Cortex of kidney (tissue), 1 donor: Measurements from ENCODE around the gene DYNC1I2.
"Not testable (repeated sequence)": the region's sequence is repeated elsewhere in the genome, so short reads cannot be mapped to it uniquely, and the experiment has no call there.

Experiments used
- DNase-seq: peaks from one replicate; lab custom pipeline; 2025; lab: John Stamatoyannopoulos, UW

The DYNC1I2 gene

GRCh38 chr2:171712051-171712450, 24.8 kb downstream of the DYNC1I2 start:
- DNase-seq, result no peak

GRCh38 chr2:171718720-171719119, 31.5 kb downstream of the DYNC1I2 start:
- DNase-seq, result no peak

- no peak for DNase-seq
Observed at GRCh38 chr2:171719660-171720059, 32.4 kb downstream of the DYNC1I2 start.

GRCh38 chr2:171723716-171724683, 36.7 kb downstream of the DYNC1I2 start:
- DNase-seq, result no peak

GRCh38 chr2:171726847-171727450, 39.7 kb downstream of the DYNC1I2 start:
- no peak for DNase-seq

- no peak for DNase-seq
Observed at GRCh38 chr2:171728989-171729951, 42.0 kb downstream of the DYNC1I2 start.

GRCh38 chr2:171729952-171730317, 42.7 kb downstream of the DYNC1I2 start:
- DNase-seq, result no peak

- no peak for DNase-seq
Observed at GRCh38 chr2:171735991-171736710, 48.9 kb downstream of the DYNC1I2 start.

- no peak for DNase-seq
Observed at GRCh38 chr2:171741189-171741588, 53.9 kb downstream of the DYNC1I2 start.

- DNase-seq, result no peak
Observed at GRCh38 chr2:171742760-171743159, 55.5 kb downstream of the DYNC1I2 start.

GRCh38 chr2:171745141-171745540, 57.9 kb downstream of the DYNC1I2 start:
- DNase-seq, result no peak

- no peak for DNase-seq
Observed at GRCh38 chr2:171745806-171746205, 58.5 kb downstream of the DYNC1I2 start.

- DNase-seq, result no peak
Observed at GRCh38 chr2:171747371-171747770, 60.1 kb downstream of the DYNC1I2 start.

- no peak for DNase-seq
Observed at GRCh38 chr2:171754254-171754939, 67.1 kb downstream of the DYNC1I2 start.

GRCh38 chr2:171758762-171759161, 71.5 kb downstream of the DYNC1I2 start:
- DNase-seq, result not testable (repeated sequence)

- DNase-seq, result not testable (repeated sequence)
Observed at GRCh38 chr2:171761176-171761575, 73.9 kb downstream of the DYNC1I2 start.

GRCh38 chr2:171762879-171763573, 75.8 kb downstream of the DYNC1I2 start:
- no peak for DNase-seq

- no peak for DNase-seq
Observed at GRCh38 chr2:171763602-171764001, 76.3 kb downstream of the DYNC1I2 start.

- no peak for DNase-seq
Observed at GRCh38 chr2:171771463-171771862, 84.2 kb downstream of the DYNC1I2 start.

- no peak for DNase-seq
Observed at GRCh38 chr2:171772373-171772772, 85.1 kb downstream of the DYNC1I2 start.
